PC-9 (cell line): Measurements from ENCODE around the gene METRN. TPM values are rescaled to one million over a fixed set of nuclear protein-coding genes. Genes with fewer than 3 reads are reported as not detected.

ENCODE experiments used
- BruUV-seq: library from RNA; stranded (reverse); fragments of 400-500 nt; replicated peaks from 2 replicates; lab custom pipeline; 2021; lab: Mats Ljungman, UMichigan
- CTCF ChIA-PET: fragments of 300-600 bp; sonication (Branson Sonifier 250); formaldehyde crosslinking; loops from one replicate; lab custom pipeline; 2022; ENCODE audit warnings: antibody characterized with exemption; lab: Charles Lee
- POLR2A ChIA-PET: fragments of 300-600 bp; sonication (Branson Sonifier 250); formaldehyde crosslinking; loops from one replicate; lab custom pipeline; 2022; ENCODE audit warnings: antibody characterized with exemption; ENCODE audit not compliant: unreplicated experiment; lab: Charles Lee
- DNase-seq, 2 experiments: peaks; one replicate each; pipeline versions ENCODE4 v3.0.0 to v3.0.0-alpha.2; 2015 to 2022; ENCODE audit warnings: mixed read lengths in 1 of 2
- H2AFZ ChIP-seq: fragments of 200-600 bp; sonication (generic); 2 replicates; pipeline ENCODE4 v1.8.1; 2017; ENCODE audit warnings: antibody characterized with exemption
- H3F3A ChIP-seq: fragments of 200-600 bp; sonication (generic); 2 replicates; pipeline ENCODE4 v1.8.1; 2017; ENCODE audit warnings: antibody characterized with exemption, mild to moderate bottlenecking, low read depth; ENCODE audit not compliant: insufficient read depth
- H3K27ac ChIP-seq: fragments of 200-600 bp; sonication (generic); 2 replicates; pipeline ENCODE4 v1.6.1; 2016; ENCODE audit warnings: mixed run types
- H3K27me3 ChIP-seq: fragments of 200-600 bp; sonication (generic); 2 replicates; pipeline ENCODE4 v1.6.1; 2016; ENCODE audit warnings: low read depth, mixed run types; ENCODE audit not compliant: insufficient read depth
- H3K36me3 ChIP-seq: fragments of 200-600 bp; sonication (generic); 2 replicates; pipeline ENCODE4 v1.6.1; 2016; ENCODE audit warnings: low read depth, mixed run types
- H3K4me1 ChIP-seq: fragments of 200-600 bp; sonication (generic); replicated peaks from 2 replicates; pipeline ENCODE4 v1.6.1; 2016; ENCODE audit warnings: mixed run types; ENCODE audit not compliant: insufficient read depth
- H3K4me2 ChIP-seq: fragments of 200-600 bp; sonication (generic); 2 replicates; pipeline ENCODE4 v1.6.1; 2017; ENCODE audit warnings: mixed run types
- H3K4me3 ChIP-seq: fragments of 200-600 bp; sonication (generic); 2 replicates; pipeline ENCODE4 v1.6.1; 2016; ENCODE audit warnings: mixed run types
- H3K79me2 ChIP-seq: fragments of 200-600 bp; sonication (generic); 2 replicates; pipeline ENCODE4 v1.6.1; 2017; ENCODE audit warnings: low read depth, mixed run types
- H3K9me2 ChIP-seq: fragments of 200-600 bp; sonication (generic); 2 replicates; pipeline ENCODE4 v1.8.1; 2017; ENCODE audit warnings: mild to moderate bottlenecking; ENCODE audit not compliant: insufficient read depth
- H3K9me3 ChIP-seq: fragments of 200-600 bp; sonication (generic); 2 replicates; pipeline ENCODE4 v1.8.1; 2016; ENCODE audit warnings: low read depth; ENCODE audit not compliant: insufficient read depth
- H4K20me1 ChIP-seq: fragments of 200-600 bp; sonication (generic); 2 replicates; pipeline ENCODE4 v1.8.1; 2017; ENCODE audit not compliant: insufficient read depth
- CTCF ChIP-seq: fragments of 200-600 bp; sonication (generic); conservative IDR thresholded peaks from 2 replicates; pipeline ENCODE4 v1.6.1; 2017; ENCODE audit warnings: mixed run types, antibody characterized with exemption, mild to moderate bottlenecking, moderate library complexity
- EZH2 ChIP-seq: fragments of 200-600 bp; sonication (generic); IDR thresholded peaks from 2 replicates; pipeline ENCODE4 v1.8.0; 2017; ENCODE audit warnings: antibody characterized with exemption, low read depth
- intact Hi-C: fragments of 100-400 bp; cut with micrococcal nuclease; formaldehyde crosslinking; loops from one replicate; pipeline ENCODE4 v1.10.0; 2022; ENCODE audit not compliant: unreplicated experiment
- total RNA-seq: library from RNA; stranded (reverse); gene quantifications from 2 replicates; pipeline ENCODE4 v1.2.3, GENCODE V29; 2021

Gene METRN
- total RNA-seq, 1 experiment from 2014 or later = 77.5 TPM

GRCh38 chr16:703406-703805, 11.5 kb upstream of the METRN start:
- Histone ChIP-seq H3F3A (peaks cover 6% of the 10 kb centered on the region; the same call in 1 of the 2 replicates), H4K20me1 (0 out of 2 replicates have a peak, but pooled peaks cover 4% of the 10 kb centered on the region), H3K4me3 (no peak overlapping the region), H3K36me3 (no peaks in the 10 kb centered on the region), H3K4me2 (no peak overlapping the region), H3K27me3 (peaks cover 64% of the 10 kb centered on the region), H2AFZ (no peak overlapping the region), H3K79me2 (no peaks in the 10 kb centered on the region), H3K4me1 (no peaks in the 10 kb centered on the region; the same call in 1 of the 2 replicates), H3K9me3 (no peaks in the 10 kb centered on the region), H3K9me2 (no peaks in the 10 kb centered on the region), H3K27ac (no peak overlapping the region)
- TF ChIP-seq EZH2 = no peak
- no peak for TF ChIP-seq CTCF
- intact Hi-C loops = no loop called here
- DNase-seq = no peak
- POLR2A ChIA-PET = no interaction called here
- no TSS peak for BruUV-seq
- CTCF ChIA-PET = no interaction called here

GRCh38 chr16:704047-704446, 10.9 kb upstream of the METRN start:
- no peaks in the 10 kb centered on the region for H3K36me3 ChIP-seq
- H2AFZ ChIP-seq = no peak overlapping the region
- CTCF ChIA-PET = no interaction called here
- peaks cover 6% of the 10 kb centered on the region; the same call in 1 of the 2 replicates for H3F3A ChIP-seq
- H3K9me3 ChIP-seq = no peaks in the 10 kb centered on the region
- DNase-seq = no peak
- intact Hi-C loops = no loop called here
- no peaks in the 10 kb centered on the region for H3K9me2 ChIP-seq
- H3K79me2 ChIP-seq = no peaks in the 10 kb centered on the region
- H3K4me1 ChIP-seq = no peaks in the 10 kb centered on the region; the same call in 1 of the 2 replicates
- TF ChIP-seq EZH2 = no peak
- TF ChIP-seq CTCF = no peak
- BruUV-seq = no TSS peak
- H3K27me3 ChIP-seq = peaks cover 70% of the 10 kb centered on the region
- H3K4me2 ChIP-seq = peak overlapping the region; percentile 61
- 0 out of 2 replicates have a peak, but pooled peaks cover 4% of the 10 kb centered on the region for H4K20me1 ChIP-seq
- H3K27ac ChIP-seq = no peak overlapping the region
- POLR2A ChIA-PET = no interaction called here
- H3K4me3 ChIP-seq = no peak overlapping the region

DNA sequence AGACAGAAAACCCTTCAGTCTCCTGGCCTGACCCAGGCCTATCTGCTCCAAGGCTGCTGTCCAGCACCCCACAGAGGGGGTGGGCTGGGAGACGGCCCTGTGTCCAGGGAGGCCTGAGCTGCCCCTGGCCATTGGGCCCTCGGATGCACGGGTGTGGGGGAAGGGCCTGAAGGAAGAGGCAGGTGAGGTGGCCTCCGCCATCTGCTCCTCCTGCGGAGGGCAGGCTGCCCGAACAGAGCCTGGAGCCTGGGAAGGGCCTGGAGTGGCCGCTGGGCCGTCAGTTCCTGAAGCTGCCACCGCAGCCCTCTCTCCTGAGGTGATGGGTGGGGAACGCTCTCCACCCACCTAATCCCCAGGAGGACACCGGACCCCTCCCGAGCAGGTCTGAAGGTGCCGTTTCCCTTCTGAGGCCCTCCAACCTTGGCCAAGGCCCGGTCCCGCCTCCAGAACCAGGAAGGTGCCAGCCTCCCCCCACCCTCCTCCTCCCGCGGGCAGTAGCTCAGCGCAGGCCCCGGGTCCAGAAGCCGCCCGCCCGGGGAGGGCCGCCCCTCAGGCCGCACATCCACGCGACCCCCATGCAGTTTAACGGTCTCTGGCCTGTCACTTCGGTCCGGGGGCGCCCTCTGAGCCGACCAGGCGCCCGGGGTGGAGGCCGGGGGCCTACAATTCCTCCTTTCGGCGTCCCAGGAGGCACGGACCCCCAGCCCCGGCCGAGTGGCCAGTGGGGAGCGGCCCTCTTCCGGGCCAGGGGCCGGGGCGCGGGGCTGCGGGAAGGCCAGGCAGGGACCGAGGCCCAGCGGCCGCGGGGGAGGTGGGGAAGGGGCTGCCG, 10.2 kb upstream of the METRN start:
- no peaks in the 10 kb centered on the region for H3K36me3 ChIP-seq
- H3K4me1 ChIP-seq = no peaks in the 10 kb centered on the region; the same call in 1 of the 2 replicates
- no peak overlapping the region for H2AFZ ChIP-seq
- H4K20me1 ChIP-seq = 0 out of 2 replicates have a peak, but pooled peaks cover 4% of the 10 kb centered on the region
- POLR2A ChIA-PET = no interaction called here
- H3K27ac ChIP-seq = no peak overlapping the region
- CTCF ChIA-PET = interaction anchor here (0.6 kb wide), 2 partner anchors 15 to 46 kb away, joined by 3 read pairs; no protein-coding TSS in a partner anchor
- TF ChIP-seq EZH2 = no peak
- no peak for TF ChIP-seq CTCF
- H3K4me2 ChIP-seq = peak overlapping the region; percentile 61
- peak overlapping the region; percentile 49 for H3K4me3 ChIP-seq
- intact Hi-C loops = no loop called here
- H3K79me2 ChIP-seq = no peaks in the 10 kb centered on the region
- DNase-seq = no peak
- no peaks in the 10 kb centered on the region for H3K9me2 ChIP-seq
- no peaks in the 10 kb centered on the region for H3K9me3 ChIP-seq
- peaks cover 76% of the 10 kb centered on the region for H3K27me3 ChIP-seq
- peaks cover 6% of the 10 kb centered on the region; the same call in 1 of the 2 replicates for H3F3A ChIP-seq
- no TSS peak for BruUV-seq
